ENCODE data around the gene AHDC1.

GRCh38 chr1:27492796-27493195 lies 111.1 kb downstream of the AHDC1 start:
- TF ChIP-seq, protein P1, sequence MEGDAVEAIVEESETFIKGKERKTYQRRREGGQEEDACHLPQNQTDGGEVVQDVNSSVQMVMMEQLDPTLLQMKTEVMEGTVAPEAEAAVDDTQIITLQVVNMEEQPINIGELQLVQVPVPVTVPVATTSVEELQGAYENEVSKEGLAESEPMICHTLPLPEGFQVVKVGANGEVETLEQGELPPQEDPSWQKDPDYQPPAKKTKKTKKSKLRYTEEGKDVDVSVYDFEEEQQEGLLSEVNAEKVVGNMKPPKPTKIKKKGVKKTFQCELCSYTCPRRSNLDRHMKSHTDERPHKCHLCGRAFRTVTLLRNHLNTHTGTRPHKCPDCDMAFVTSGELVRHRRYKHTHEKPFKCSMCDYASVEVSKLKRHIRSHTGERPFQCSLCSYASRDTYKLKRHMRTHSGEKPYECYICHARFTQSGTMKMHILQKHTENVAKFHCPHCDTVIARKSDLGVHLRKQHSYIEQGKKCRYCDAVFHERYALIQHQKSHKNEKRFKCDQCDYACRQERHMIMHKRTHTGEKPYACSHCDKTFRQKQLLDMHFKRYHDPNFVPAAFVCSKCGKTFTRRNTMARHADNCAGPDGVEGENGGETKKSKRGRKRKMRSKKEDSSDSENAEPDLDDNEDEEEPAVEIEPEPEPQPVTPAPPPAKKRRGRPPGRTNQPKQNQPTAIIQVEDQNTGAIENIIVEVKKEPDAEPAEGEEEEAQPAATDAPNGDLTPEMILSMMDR (IDR thresholded peaks at IDR 0.05), result no peak
- TF ChIP-seq POLR2A (IDR thresholded peaks at IDR 0.05), result no peak

Measured in sigmoid colon (tissue), 3 donors.